ELR (cell line): ENCODE data around the gene TICRR.
A peak's percentile ranks its signal among the peaks of the same experiment; 100 is the strongest.

Experiments
- DNase-seq: peaks from one replicate; pipeline ENCODE4 v3.0.0-alpha.2; 2015; ENCODE audit warnings: low read depth

The TICRR gene

GRCh38 chr15:89672221-89673164, 97.2 kb downstream of the TICRR start:
- no peak for DNase-seq

GRCh38 chr15:89673165-89673512, 97.9 kb downstream of the TICRR start:
- peak; percentile 24 for DNase-seq

- DNase-seq = no peak
Observed at GRCh38 chr15:89674526-89674925, 99.3 kb downstream of the TICRR start.

- no peak for DNase-seq
Observed at GRCh38 chr15:89675606-89676005, 100.3 kb downstream of the TICRR start.

- no peak for DNase-seq
Observed at GRCh38 chr15:89677381-89677780, 102.1 kb downstream of the TICRR start.
